Activated naive CD4-positive, alpha-beta T cell treated with anti-CD3 and anti-CD28 coated beads, Interleukin-2, amount 50 U/mL, for 24 hours (primary cell): ENCODE results near the gene ZBTB7C.

Experiments
- H3K27ac Mint-ChIP-seq: one replicate; pipeline ENCODE4 v1.8.0; 2021; ENCODE audit warnings: mild to moderate bottlenecking, mixed read lengths
- H3K27me3 Mint-ChIP-seq: one replicate; pipeline ENCODE4 v1.8.0; 2021; ENCODE audit warnings: mixed read lengths
- H3K36me3 Mint-ChIP-seq: one replicate; pipeline ENCODE4 v1.8.0; 2021; ENCODE audit warnings: mixed read lengths
- H3K4me1 Mint-ChIP-seq: one replicate; pipeline ENCODE4 v1.8.0; 2021; ENCODE audit warnings: mixed read lengths
- H3K4me3 Mint-ChIP-seq: one replicate; pipeline ENCODE4 v1.8.0; 2021; ENCODE audit warnings: mild to moderate bottlenecking, mixed read lengths
- H3K9me3 Mint-ChIP-seq: one replicate; pipeline ENCODE4 v1.8.0; 2021; ENCODE audit warnings: mixed read lengths

The ZBTB7C gene

DNA sequence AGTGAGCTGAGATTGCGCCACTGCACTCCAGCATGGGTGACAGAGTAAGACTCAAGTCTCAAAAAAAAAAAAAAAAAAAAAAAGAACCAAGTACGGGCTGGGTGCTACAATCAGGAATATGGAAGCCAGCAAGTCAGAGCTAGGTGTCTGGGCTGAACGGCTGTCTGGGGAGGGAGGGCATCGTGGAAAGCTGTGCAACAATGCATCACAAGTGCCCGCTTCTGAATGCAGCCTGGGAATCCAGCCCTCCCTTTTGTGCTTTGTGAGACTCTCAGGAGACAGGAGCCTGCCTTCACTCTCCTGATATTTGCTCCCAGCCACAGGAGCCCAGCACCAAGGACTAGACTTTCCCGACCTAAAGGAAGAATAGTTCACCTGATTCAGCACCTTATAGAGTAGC, 353.8 kb downstream of the ZBTB7C start:
- H3K27me3 Mint-ChIP-seq = peaks cover 42% of the 10 kb centered on the region
- no peaks in the 10 kb centered on the region for H3K36me3 Mint-ChIP-seq
- H3K4me3 Mint-ChIP-seq = no peak overlapping the region
- H3K4me1 Mint-ChIP-seq = no peaks in the 10 kb centered on the region
- H3K9me3 Mint-ChIP-seq = no peaks in the 10 kb centered on the region
- H3K27ac Mint-ChIP-seq = no peak overlapping the region

DNA sequence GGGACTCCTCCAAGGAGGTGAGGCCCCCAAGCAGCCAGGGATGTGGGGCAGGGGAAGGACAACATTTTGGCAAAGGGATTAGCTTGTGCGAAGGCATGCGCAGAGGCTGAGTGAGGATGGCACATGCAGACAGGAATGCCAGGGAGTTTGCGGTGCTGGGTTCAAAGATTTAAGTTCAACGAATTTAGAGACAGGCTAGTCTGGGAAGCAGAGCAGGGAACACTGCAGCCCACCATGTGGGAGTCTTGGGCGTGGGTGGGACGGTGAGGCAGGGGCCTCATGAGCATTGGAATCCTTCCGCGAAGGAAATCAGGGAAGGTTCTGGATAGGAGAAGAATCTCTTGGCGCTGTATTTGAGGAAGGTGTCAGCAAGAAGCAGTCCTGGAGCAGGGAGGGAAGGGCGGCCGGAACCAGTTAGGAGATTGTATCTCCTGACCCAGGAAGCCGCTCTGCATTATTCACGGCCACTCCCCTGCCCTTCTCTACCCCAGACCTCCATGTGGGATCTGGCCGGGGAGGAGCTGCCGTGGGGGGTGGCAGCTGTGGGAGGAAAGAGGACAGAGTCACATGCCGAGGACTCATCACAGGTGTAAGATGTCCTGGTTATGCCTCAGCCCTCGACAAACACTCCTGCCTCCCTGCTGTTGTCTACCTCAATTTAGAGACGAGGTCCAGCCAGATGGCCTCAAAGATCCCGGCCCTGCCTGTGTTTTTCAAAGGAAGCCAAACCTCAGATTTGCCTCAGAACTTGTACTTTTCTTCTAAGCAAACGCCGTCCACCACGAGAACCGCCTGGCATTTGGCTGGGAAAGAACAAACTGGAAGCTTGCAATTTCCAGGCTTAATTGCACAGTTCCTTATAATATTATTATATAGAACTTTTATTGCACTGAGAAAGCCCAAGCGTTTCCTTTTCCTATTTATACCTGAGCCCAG, 355.0 kb downstream of the ZBTB7C start:
- Mint-ChIP-seq H3K4me1 (no peaks in the 10 kb centered on the region), H3K27me3 (peaks cover 36% of the 10 kb centered on the region), H3K9me3 (no peaks in the 10 kb centered on the region)

DNA sequence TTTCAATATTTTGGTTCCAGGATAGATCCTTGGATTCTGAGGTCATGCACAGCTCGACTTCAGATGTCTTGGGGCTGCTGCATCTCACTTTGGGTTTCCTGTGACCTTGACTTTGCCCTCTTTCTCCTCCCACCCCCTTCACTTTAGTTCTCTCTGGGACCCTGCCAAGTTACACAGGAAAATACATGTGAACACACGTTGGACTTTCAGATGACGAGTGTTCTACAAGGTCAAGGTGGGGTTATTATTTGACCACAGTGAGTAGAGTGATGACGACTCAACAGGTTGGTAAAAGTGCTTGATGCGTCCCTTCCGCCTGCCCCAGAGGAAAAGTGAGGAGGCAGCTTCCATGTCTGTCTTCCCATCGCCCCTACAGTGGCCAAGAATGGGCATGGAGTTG, 356.3 kb downstream of the ZBTB7C start:
- no peaks in the 10 kb centered on the region for H3K4me1 Mint-ChIP-seq
- no peaks in the 10 kb centered on the region for H3K36me3 Mint-ChIP-seq
- H3K27me3 Mint-ChIP-seq = peaks cover 27% of the 10 kb centered on the region
- no peak overlapping the region for H3K4me3 Mint-ChIP-seq
- H3K27ac Mint-ChIP-seq = no peak overlapping the region
- H3K9me3 Mint-ChIP-seq = no peaks in the 10 kb centered on the region

More for the DNA sequence above, 355.0 kb downstream of the ZBTB7C start:
- no peaks in the 10 kb centered on the region for H3K36me3 Mint-ChIP-seq
- H3K4me3 Mint-ChIP-seq = no peak overlapping the region
- H3K27ac Mint-ChIP-seq = no peak overlapping the region

DNA sequence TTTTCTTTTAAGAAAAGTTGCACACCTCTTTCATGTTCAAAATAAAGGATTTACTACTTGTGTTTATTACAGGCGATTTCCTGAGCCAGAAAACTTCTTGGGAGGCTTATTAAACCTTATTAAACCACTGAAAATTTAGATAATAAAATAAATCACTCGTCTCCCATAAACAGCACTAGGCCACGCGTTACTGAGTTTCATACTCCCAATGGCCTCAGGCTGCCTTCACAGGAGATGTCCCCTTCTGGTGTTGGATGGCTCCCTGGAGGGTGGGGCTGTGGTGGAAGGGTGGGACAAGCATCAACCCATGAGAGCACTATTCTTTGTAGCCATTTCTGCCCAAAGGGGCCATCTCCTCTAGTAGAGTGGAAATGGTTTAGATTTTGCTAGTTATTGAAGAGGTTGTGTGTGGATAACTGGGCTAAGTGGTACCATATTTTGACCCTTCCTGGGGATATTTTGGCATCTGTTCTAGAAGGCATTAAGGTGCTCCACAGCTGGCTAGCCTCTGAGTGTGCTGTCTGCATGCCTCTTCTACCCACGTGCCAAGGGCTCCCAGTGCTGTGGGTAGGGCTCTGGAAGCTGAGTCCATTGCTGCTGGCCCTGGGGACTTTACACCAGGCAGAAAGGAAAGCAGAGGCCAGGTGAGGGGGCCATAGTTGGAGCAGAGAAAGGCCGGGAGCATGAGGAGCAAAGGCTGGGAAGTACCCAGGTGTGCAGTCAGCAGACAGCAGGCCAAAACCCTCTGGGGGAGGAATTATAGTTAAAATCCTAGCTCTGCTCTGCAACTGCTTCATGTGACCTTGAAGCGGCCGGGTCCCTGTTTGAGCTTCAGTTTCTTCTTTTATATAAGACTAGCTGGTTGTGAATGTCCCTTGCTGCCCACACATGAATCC, 357.0 kb downstream of the ZBTB7C start:
- H3K36me3 Mint-ChIP-seq = no peaks in the 10 kb centered on the region
- no peak overlapping the region for H3K27ac Mint-ChIP-seq
- H3K4me3 Mint-ChIP-seq = no peak overlapping the region
- no peaks in the 10 kb centered on the region for H3K9me3 Mint-ChIP-seq
- H3K4me1 Mint-ChIP-seq = no peaks in the 10 kb centered on the region
- peaks cover 26% of the 10 kb centered on the region for H3K27me3 Mint-ChIP-seq

DNA sequence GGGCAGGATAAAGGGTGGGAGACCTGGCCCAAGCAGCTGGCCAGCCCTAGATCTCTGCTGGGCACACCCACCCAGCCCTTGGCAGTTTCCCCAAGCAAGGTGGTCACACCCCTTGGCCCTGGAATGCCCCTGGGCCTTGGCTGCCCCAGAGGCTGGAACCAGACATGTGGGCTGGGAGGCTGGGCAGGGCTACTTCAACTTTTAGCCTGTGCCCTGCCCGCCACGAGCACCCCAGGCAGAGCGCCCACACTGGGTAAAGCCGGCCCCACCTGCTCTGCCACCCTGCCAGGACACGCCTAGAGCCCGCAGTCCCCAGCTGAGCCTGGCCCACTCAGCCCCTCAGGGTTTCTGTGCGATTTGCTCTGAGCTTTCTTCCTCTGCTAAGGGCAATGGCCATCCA, 359.0 kb downstream of the ZBTB7C start:
- Mint-ChIP-seq H3K27me3 (peaks cover 21% of the 10 kb centered on the region), H3K27ac (no peak overlapping the region), H3K36me3 (no peaks in the 10 kb centered on the region), H3K4me3 (no peak overlapping the region), H3K4me1 (no peaks in the 10 kb centered on the region), H3K9me3 (no peaks in the 10 kb centered on the region)

DNA sequence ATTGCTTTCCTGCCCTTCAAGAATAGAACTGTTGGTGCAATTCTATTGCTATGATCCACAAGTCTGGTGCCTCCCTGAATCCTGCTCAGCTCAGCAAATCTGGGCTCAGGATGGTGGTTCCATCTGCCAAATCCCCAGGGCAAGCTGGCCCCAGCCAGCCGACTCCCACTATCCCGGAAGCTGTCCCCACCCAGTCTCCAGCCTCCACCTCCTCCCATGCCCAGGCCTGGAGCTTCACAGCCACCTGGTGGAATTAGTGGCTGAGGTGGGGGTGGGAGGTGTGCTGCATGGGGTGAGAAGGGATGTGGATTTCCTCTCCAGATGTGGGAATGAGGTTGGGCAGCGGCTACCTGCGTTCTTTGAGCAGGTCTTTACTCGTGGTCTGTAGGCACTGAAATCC, 359.4 kb downstream of the ZBTB7C start:
- H3K27ac Mint-ChIP-seq = no peak overlapping the region
- H3K36me3 Mint-ChIP-seq = no peaks in the 10 kb centered on the region
- no peaks in the 10 kb centered on the region for H3K4me1 Mint-ChIP-seq
- no peak overlapping the region for H3K4me3 Mint-ChIP-seq
- no peaks in the 10 kb centered on the region for H3K9me3 Mint-ChIP-seq
- H3K27me3 Mint-ChIP-seq = peaks cover 18% of the 10 kb centered on the region

DNA sequence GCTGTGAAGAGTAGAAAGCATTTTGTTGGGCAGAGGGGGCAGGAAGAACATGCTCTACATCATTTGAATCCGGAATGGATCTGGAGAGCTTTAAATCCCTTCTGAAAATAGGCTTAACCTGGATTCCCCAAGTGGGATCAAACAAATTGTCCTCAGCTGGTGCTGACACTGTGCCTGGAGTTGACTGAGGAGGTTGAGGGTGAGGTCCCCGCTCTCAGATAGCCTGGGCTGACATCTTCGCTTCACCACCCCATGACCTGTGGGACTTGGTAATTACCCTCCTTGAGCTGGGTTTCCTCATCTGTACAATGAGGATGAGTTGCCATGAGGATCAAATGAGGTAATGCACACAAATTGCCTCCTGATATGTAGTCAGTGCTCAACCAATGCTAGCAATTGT, 360.9 kb downstream of the ZBTB7C start:
- Mint-ChIP-seq H3K9me3 (peaks cover under 1% of the 10 kb centered on the region), H3K4me3 (no peak overlapping the region), H3K4me1 (no peaks in the 10 kb centered on the region), H3K36me3 (no peaks in the 10 kb centered on the region), H3K27ac (no peak overlapping the region), H3K27me3 (peaks cover 12% of the 10 kb centered on the region)

DNA sequence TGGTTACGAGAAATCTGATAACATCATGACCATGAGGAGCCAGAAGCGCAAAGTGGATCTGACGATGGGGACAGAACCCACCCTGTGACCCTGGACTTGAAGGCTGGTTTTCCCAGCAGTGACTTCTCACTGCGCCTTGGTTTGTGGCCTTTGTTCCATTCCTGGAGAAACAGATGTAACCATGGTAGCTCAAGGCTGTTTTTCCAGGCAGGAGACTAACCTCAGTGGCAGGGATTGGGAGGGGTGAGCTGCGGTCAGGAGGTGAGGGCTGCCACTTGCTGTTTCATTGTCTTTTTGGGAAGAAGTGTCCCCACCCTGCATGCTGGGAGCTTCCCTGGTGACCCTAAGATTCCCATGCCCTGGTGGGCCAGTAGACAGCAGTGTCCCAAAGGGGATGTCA, 362.3 kb downstream of the ZBTB7C start:
- H3K4me3 Mint-ChIP-seq = no peak overlapping the region
- H3K36me3 Mint-ChIP-seq = no peaks in the 10 kb centered on the region
- no peak overlapping the region for H3K27ac Mint-ChIP-seq

DNA sequence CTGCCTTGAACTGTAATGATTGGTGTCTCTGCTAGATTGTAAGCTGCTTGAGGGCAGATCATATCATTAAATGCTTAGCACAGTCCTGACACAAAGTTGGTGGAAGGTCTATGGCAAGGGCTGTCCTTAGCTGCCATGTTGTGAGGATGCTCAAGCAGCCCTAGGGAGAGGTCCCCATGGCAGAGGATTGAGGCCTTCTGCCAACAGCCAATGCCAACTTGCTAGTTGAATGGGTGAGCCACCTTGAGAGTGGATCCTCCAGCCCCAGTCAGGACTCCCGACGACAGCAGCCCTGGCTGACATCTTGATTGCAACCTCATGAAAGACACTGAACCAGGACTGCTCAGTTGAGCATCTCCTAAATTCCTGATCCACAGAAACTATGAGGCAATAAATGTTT, 363.4 kb downstream of the ZBTB7C start:
- no peaks in the 10 kb centered on the region for H3K36me3 Mint-ChIP-seq
- H3K27me3 Mint-ChIP-seq = peaks cover 5% of the 10 kb centered on the region
- peaks cover 6% of the 10 kb centered on the region for H3K9me3 Mint-ChIP-seq
- no peak overlapping the region for H3K27ac Mint-ChIP-seq
- H3K4me1 Mint-ChIP-seq = no peaks in the 10 kb centered on the region
- no peak overlapping the region for H3K4me3 Mint-ChIP-seq

More for the DNA sequence above, 362.3 kb downstream of the ZBTB7C start:
- Mint-ChIP-seq H3K4me1 (no peaks in the 10 kb centered on the region), H3K9me3 (peaks cover 6% of the 10 kb centered on the region), H3K27me3 (peaks cover 6% of the 10 kb centered on the region)

DNA sequence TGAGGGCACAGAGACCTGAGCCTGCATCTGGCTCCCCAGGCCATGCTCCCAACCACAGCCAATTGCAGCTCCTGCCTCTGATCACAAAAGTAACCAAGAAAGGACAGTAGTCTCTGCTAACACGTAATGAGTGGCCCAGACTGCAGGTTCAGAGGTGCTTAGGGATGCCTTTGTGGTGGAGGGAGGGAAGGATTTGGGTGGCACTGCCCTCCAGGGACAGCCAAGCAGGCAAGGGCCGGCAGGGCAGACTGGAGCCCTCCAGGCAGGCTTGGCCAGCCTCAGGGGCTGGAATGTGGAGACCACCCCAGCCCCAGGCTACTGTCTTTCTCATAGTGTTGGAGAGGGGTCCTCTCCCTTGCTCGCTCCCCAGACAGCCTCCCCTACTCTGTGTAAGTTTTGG, 364.2 kb downstream of the ZBTB7C start:
- no peaks in the 10 kb centered on the region for H3K4me1 Mint-ChIP-seq
- peaks cover 2% of the 10 kb centered on the region for H3K27me3 Mint-ChIP-seq
- no peaks in the 10 kb centered on the region for H3K36me3 Mint-ChIP-seq
- H3K27ac Mint-ChIP-seq = no peak overlapping the region
- no peak overlapping the region for H3K4me3 Mint-ChIP-seq
- H3K9me3 Mint-ChIP-seq = peaks cover 6% of the 10 kb centered on the region

DNA sequence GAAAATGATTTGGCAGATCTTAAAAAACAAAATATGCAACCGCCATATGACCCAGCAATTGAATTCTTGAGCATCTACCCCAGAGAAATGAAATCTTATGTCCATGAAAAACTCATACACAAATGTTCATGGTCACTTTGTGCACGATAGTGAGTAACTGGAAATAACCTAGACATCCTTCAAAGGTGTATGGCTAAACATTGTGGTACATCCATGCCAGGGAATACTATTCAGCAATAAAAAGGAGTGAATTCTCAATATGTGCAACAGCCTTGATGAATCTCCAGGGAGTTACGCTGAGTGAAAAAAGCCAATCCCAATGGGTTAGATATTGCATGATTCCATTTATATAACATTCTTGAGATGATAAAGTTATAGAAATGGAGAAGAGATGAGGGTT, 366.0 kb downstream of the ZBTB7C start:
- no peak overlapping the region for H3K4me3 Mint-ChIP-seq
- H3K9me3 Mint-ChIP-seq = peaks cover 6% of the 10 kb centered on the region
- H3K36me3 Mint-ChIP-seq = no peaks in the 10 kb centered on the region
- peaks cover 2% of the 10 kb centered on the region for H3K27me3 Mint-ChIP-seq
- H3K4me1 Mint-ChIP-seq = no peaks in the 10 kb centered on the region
- H3K27ac Mint-ChIP-seq = no peak overlapping the region

DNA sequence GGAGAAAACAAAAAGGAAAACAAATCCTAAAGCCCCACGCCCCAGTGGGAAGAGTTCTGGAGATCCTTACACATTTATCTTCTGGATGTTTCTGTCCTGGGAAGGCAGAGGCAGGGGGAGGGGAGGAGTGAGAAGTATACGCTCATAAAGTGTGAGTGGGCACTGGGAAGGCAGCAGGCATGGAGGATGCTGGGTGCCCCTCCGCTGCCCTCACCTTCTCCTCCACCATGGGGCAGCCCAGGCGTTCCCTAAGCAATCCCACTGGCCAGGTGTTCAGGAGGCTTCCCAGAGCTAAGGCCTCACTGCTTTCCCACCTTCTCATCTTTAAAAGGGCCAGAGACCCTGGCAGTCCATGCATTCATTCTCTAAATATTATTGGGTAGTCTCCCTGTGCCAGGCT, 366.8 kb downstream of the ZBTB7C start:
- H3K27me3 Mint-ChIP-seq = peaks cover 2% of the 10 kb centered on the region
- no peaks in the 10 kb centered on the region for H3K4me1 Mint-ChIP-seq
- no peak overlapping the region for H3K27ac Mint-ChIP-seq
- H3K9me3 Mint-ChIP-seq = peaks cover 6% of the 10 kb centered on the region
- H3K36me3 Mint-ChIP-seq = no peaks in the 10 kb centered on the region
- H3K4me3 Mint-ChIP-seq = no peak overlapping the region

DNA sequence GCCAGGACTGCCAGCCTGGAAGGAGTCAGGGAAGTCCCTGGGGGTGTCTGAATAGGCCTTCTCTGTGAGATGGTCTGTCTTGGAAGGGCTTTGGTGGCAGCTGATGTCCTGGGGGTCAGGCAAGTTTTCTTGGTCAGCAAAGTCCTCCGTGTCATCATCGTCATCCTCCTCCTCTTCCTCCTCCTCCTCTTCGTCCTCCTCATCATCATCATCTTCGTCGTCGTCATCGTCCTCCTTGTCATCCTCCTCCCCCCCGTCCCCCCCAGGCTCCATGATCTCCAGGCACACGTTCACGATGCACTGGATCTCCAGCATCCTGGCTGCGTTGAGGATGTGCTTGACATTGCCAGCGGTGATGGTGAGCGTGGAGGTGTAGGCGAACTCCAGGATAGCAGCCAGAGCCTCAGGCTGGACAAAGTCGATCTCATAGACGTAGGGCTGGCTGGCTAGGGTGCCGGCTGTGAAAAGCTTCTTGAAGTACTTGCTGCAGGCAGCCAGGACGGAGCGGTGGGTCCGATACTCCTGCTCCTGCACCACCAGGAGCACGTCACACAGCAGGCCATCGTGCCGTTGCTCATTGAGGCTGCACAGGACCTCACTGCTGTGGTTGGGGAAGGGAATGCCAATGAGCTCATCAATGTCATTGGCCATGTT, 368.6 kb downstream of the ZBTB7C start:
- no peaks in the 10 kb centered on the region for H3K36me3 Mint-ChIP-seq
- no peak overlapping the region for H3K4me3 Mint-ChIP-seq
- H3K27me3 Mint-ChIP-seq = peaks cover 3% of the 10 kb centered on the region
- no peaks in the 10 kb centered on the region for H3K4me1 Mint-ChIP-seq
- H3K27ac Mint-ChIP-seq = no peak overlapping the region
- peaks cover 6% of the 10 kb centered on the region for H3K9me3 Mint-ChIP-seq

DNA sequence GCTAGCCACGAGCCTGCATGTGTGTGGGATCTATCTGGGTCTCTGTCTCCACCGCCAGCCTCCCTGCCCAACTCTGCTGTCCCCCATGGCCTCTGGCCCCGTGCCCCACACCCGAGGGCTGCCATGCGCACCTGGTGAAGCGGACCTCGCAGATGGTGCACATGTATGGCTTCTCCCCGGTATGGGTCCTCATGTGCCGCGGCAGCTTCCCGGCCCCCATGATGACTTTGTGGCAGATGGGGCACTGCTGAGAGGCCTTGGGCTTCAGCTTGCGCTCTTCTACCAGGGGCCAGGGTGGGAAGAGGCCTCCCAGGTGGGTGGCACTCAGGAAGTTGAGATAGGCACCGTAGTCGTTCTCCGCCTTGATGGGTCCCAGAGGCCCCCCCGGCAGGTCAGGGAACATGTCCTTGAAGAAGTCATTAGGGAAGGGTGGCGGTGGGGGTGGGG, 369.4 kb downstream of the ZBTB7C start:
- Mint-ChIP-seq H3K36me3 (no peaks in the 10 kb centered on the region), H3K4me3 (no peak overlapping the region), H3K27ac (no peak overlapping the region), H3K9me3 (peaks cover 6% of the 10 kb centered on the region), H3K4me1 (no peaks in the 10 kb centered on the region), H3K27me3 (peaks cover 3% of the 10 kb centered on the region)

DNA sequence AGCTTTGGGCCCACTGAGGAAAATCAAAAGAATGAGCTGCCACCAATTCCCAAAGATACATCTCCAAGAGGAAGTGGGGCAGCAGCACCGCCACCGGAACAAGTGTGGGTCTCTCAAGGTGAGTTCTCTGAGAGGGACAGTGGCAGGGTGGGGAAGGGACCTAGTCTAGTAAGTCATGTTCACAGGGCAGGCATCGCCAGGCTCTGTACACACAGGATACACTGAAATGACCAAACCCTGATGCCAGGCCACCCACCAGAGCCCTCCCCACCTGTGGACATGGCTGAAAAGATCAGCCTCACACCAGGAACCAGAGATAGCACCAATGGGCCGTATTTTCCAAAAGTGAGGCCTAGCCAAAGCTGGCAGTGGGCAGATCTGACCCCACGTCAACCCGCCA, 370.5 kb downstream of the ZBTB7C start:
- Mint-ChIP-seq H3K36me3 (no peaks in the 10 kb centered on the region), H3K9me3 (peaks cover 6% of the 10 kb centered on the region), H3K27me3 (peaks cover 3% of the 10 kb centered on the region), H3K4me3 (no peak overlapping the region), H3K27ac (no peak overlapping the region), H3K4me1 (no peaks in the 10 kb centered on the region)
